Measurements from ENCODE around the gene KCNJ6. TPM values are rescaled to one million over a fixed set of nuclear protein-coding genes. Genes with fewer than 3 reads are reported as not detected.

KCNJ6 gene
- polyA plus RNA-seq, 1 of the 3 experiments (the other 2 are of a cell fraction): not detected

- no peaks in the 10 kb centered on the region for H3K9me3 ChIP-seq
- no peak for DNase-seq
- ChIA-PET POLR2A (no interaction called here), CTCF (no interaction called here)
- H3K9ac ChIP-seq: no peak overlapping the region
- H3K27me3 ChIP-seq (ENCODE audit: insufficient read depth): no peaks in the 10 kb centered on the region; the same call in 1 of the 2 replicates
- H4K20me1 ChIP-seq (ENCODE audit: insufficient read depth): no peaks in the 10 kb centered on the region
- no peak overlapping the region for H3K27ac ChIP-seq (ENCODE audit: low read depth in 2 of 2, low read length in 1 of 2)
- H2AFZ ChIP-seq (ENCODE audit: low read depth): no peak overlapping the region
- no peaks in the 10 kb centered on the region for H3K4me1 ChIP-seq (ENCODE audit: control insufficient read depth in 1 of 2, insufficient read depth in 2 of 2, low read depth in 1 of 2, low read length in 1 of 2)
- H3K4me3 ChIP-seq (ENCODE audit: low read depth in 2 of 2, low read length in 1 of 2): no peak overlapping the region
- TF ChIP-seq RFX5 (IDR thresholded peaks at IDR 0.05; ENCODE audit: low read length) (no peak), MAX (IDR thresholded peaks at IDR 0.05; ENCODE audit: low read depth) (no peak), RCOR1 (IDR thresholded peaks at IDR 0.05; ENCODE audit: low read length) (no peak), TCF12 (IDR thresholded peaks at IDR 0.05) (no peak), CTCF (IDR thresholded peaks at IDR 0.05) (no peak), RXRA (IDR thresholded peaks at IDR 0.05; ENCODE audit: borderline replicate concordance, low read depth) (no peak), JUND (IDR thresholded peaks at IDR 0.05) (no peak), FOSL2 (IDR thresholded peaks at IDR 0.05; ENCODE audit: borderline replicate concordance, low read depth) (no peak), MEF2A (IDR thresholded peaks at IDR 0.05; ENCODE audit: borderline replicate concordance, low read depth) (no peak), FOXM1 (IDR thresholded peaks at IDR 0.05; ENCODE audit: low read depth) (no peak), PBX3 (IDR thresholded peaks at IDR 0.05) (no peak), REST (IDR thresholded peaks at IDR 0.05; ENCODE audit: low read depth, low read length) (no peak), POLR2AphosphoS5 (IDR thresholded peaks at IDR 0.05; ENCODE audit: low read depth, low read length) (no peak), YY1 (IDR thresholded peaks at IDR 0.05; ENCODE audit: low read depth) (no peak), NFIC (IDR thresholded peaks at IDR 0.05; ENCODE audit: borderline replicate concordance) (no peak), MXI1 (IDR thresholded peaks at IDR 0.05; ENCODE audit: low read depth, low read length) (no peak), CHD2 (IDR thresholded peaks at IDR 0.05; ENCODE audit: low read length, partially characterized antibody) (no peak), EZH2phosphoT487 (IDR thresholded peaks at IDR 0.05; ENCODE audit: borderline replicate concordance, low read depth) (no peak), TEAD4 (IDR thresholded peaks at IDR 0.05; ENCODE audit: borderline replicate concordance, insufficient read depth) (no peak), FOXJ3 (CRISPR knock-in tag; IDR thresholded peaks at IDR 0.05) (no peak)
- no peaks in the 10 kb centered on the region for H3K79me2 ChIP-seq (ENCODE audit: insufficient read depth)
- no peaks in the 10 kb centered on the region for H3K9me2 ChIP-seq
- WGBS (ENCODE audit: low lambda C conversion rate): 25% methylated on average over 1 of the region's 1 CpG
- H3K4me2 ChIP-seq: no peak overlapping the region
- no peaks in the 10 kb centered on the region for H3F3A ChIP-seq (replicated peaks; ENCODE audit: insufficient read depth)
- H3K36me3 ChIP-seq (replicated peaks in 1 of 2; ENCODE audit: control insufficient read depth in 1 of 2, insufficient read depth in 2 of 2, low read length in 1 of 2): no peaks in the 10 kb centered on the region
Measured at GRCh38 chr21:37769656-37770055, 146.6 kb downstream of the KCNJ6 start.
